GM11168 (cell line): ENCODE results near the gene LRRC37A2.
"Not testable (repeated sequence)": the region's sequence is repeated elsewhere in the genome, so short reads cannot be mapped to it uniquely, and the experiment has no call there.

Experiments used
- in situ Hi-C: fragments of 300-500 bp; cut with MboI; formaldehyde crosslinking; loops from one replicate; pipeline ENCODE4 v1.12.0; 2022; ENCODE audit warnings: low sequenced_read_pairs; ENCODE audit not compliant: unreplicated experiment

LRRC37A2 gene

GRCh38 chr17:46590157-46591146, 78.2 kb downstream of the LRRC37A2 start, which contains the start of gene NSF:
Gene NSF, plus strand, starts transcription at chr17:46590669. Its CDS starts 107 bp downstream, at chr17:46590776.
- in situ Hi-C loops: not testable (repeated sequence)

DNA sequence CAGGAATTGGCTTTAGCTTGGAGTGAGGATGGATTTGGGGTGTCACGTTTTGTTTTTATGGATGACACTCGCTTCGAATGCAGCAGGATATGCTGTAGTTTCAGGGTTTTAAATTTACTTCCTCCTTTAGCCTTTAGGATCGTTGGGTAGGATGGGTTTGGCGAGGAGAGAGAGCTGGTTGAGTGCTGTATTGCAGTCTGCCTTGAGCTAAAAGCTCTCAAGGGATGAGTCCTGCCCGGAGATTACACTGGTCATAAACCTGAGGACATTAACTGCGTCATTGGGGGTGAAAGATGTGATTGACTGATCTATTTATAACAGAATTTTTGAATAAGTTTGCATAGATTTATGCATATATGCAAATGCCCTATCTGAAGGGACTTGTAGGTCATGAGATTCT, 79.1 kb downstream of the LRRC37A2 start:
- in situ Hi-C loops: not testable (repeated sequence)

GRCh38 chr17:46598344-46598931, 86.2 kb downstream of the LRRC37A2 start:
- in situ Hi-C loops: not testable (repeated sequence)

DNA sequence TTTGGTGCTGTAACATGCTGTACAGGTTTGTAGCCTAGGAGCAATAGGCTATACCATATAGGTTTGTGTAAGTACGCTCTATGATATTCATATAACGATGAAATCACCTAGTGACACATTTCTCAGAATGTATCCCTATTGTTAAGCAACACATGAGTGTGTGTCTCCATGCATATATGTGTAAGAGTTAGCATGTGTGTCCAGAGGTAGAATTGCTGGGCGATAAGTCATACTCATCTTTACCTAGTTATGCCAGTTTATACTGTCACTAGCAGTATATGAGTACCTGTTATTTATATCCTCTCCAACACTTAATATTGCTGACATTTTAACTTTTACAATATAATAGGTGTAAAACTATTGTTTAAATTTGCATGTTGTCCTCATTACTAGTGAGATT, 88.5 kb downstream of the LRRC37A2 start:
- in situ Hi-C loops: not testable (repeated sequence)

DNA sequence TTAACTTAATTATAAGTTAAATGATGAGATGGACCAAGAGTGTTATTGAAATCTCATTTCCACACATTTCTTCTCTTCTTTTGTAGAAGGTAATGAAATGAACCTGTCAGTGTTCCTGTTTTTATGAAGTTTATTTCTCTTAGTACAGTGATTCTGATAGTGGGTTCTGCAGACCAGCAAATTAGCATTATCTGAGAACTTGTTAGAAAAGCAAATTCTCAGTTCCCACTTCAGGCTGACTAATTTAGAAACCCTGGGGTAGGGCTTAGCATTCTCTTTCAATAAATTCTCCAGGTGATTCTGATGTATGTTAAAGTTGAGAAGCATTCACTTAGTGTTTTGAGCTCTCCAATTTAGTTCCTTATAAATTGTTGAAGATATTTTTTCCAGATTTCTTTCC, 90.9 kb downstream of the LRRC37A2 start:
- in situ Hi-C loops: not testable (repeated sequence)
